HepG2 (cell line): Measurements from ENCODE around the gene GAPDH. TPM values are rescaled to one million over a fixed set of nuclear protein-coding genes. Genes with fewer than 3 reads are reported as not detected.

ENCODE experiments used
- CHD2 ChIP-seq: IDR thresholded peaks from 2 replicates; pipeline ENCODE4 v1.6.1; 2011; ENCODE audit warnings: low read depth, low read length, improper control_type of control experiment
- HOXA3 ChIP-seq: sonication (generic); formaldehyde crosslinking; IDR thresholded peaks from 2 replicates; pipeline ENCODE4 v1.5.0; 2020; ENCODE audit warnings: missing genetic modification reagents
- PHF5A ChIP-seq: IDR thresholded peaks from one replicate; pipeline ENCODE4 v1.6.1; 2018; ENCODE audit warnings: low read depth, missing genetic modification reagents; ENCODE audit not compliant: unreplicated experiment
- RARG ChIP-seq: sonication (generic); formaldehyde crosslinking; IDR thresholded peaks from 2 replicates; pipeline ENCODE4 v1.4.0; 2020; ENCODE audit warnings: low read depth, mild to moderate bottlenecking, missing genetic modification reagents
- SOX13 ChIP-seq, 3 experiments: fragments of 450-650 bp in 1 of 3; sonication (generic) in 1 of 3; formaldehyde crosslinking in 1 of 3; IDR thresholded peaks in 2 of 3; conservative IDR thresholded peaks in 1 of 3; 2 replicates each; pipeline versions ENCODE4 v1.5.0 to v1.6.1; 2016 to 2020; ENCODE audit warnings: antibody characterized with exemption in 1 of 3, mild to moderate bottlenecking in 1 of 3, missing compliant biosample characterization in 1 of 3, missing genetic modification reagents in 1 of 3, moderate library complexity in 1 of 3
- ZFP90 ChIP-seq: sonication (generic); formaldehyde crosslinking; IDR thresholded peaks from 2 replicates; pipeline ENCODE4 v1.8.0; 2022; ENCODE audit warnings: missing genetic modification reagents, mild to moderate bottlenecking, inconsistent platforms, borderline replicate concordance
- ZNF501 ChIP-seq: sonication (generic); formaldehyde crosslinking; IDR thresholded peaks from 2 replicates; pipeline ENCODE4 v1.5.1; 2020; ENCODE audit warnings: mild to moderate bottlenecking, moderate library complexity, missing genetic modification reagents
- ZNF543 ChIP-seq: sonication (generic); formaldehyde crosslinking; IDR thresholded peaks from 2 replicates; pipeline ENCODE4 v1.4.0; 2020; ENCODE audit warnings: mild to moderate bottlenecking, missing genetic modification reagents
- ZNF788 ChIP-seq: sonication (generic); formaldehyde crosslinking; IDR thresholded peaks from 2 replicates; pipeline ENCODE4 v1.5.0; 2020; ENCODE audit warnings: mild to moderate bottlenecking, missing genetic modification reagents, borderline replicate concordance
- polyA plus RNA-seq, 8 experiments: library from polyadenylated mRNA; depleted of rRNA in 3 of 8; stranded (reverse) in 7 of 8; unstranded in 1 of 8; fragments of >200 nt; fragmentation: Illumina TruSeq in 4 of 8; extraction: Trizol in 4 of 8; gene quantifications; 2 replicates each; pipeline versions ENCODE4 v1.2.1 to v1.2.3, GENCODE V29; 2011 to 2016; ENCODE audit warnings: low read depth in 4 of 8, missing spikeins in 1 of 8, mixed read lengths in 1 of 8; ENCODE audit not compliant: insufficient read depth in 1 of 8
- total RNA-seq, 5 experiments: library from RNA; depleted of rRNA; stranded (reverse); fragments of >200 nt; fragmentation: Illumina TruSeq; extraction: Trizol; gene quantifications; 2 replicates each; pipeline ENCODE4 v1.2.3, GENCODE V29; 2016; ENCODE audit warnings: low read depth in 1 of 5
- TF ChIP-seq, protein P1 (sequence below): IDR thresholded peaks from 2 replicates; pipeline ENCODE4 v1.6.1; 2016; ENCODE audit warnings: missing genetic modification reagents, missing compliant biosample characterization
- TF ChIP-seq, protein P2 (sequence below): sonication (generic); formaldehyde crosslinking; IDR thresholded peaks from 2 replicates; pipeline ENCODE4 v1.5.0; 2020; ENCODE audit warnings: mild to moderate bottlenecking, missing genetic modification reagents, borderline replicate concordance
- TF ChIP-seq, protein P3 (sequence below): IDR thresholded peaks from 2 replicates; pipeline ENCODE4 v1.6.1; 2016; ENCODE audit warnings: missing compliant biosample characterization, missing genetic modification reagents, borderline replicate concordance
- TF ChIP-seq, protein P4 (sequence below): sonication (generic); formaldehyde crosslinking; IDR thresholded peaks from 2 replicates; pipeline ENCODE4 v1.4.0; 2020; ENCODE audit warnings: missing genetic modification reagents, borderline replicate concordance
- TF ChIP-seq, protein P5 (sequence below): sonication (generic); formaldehyde crosslinking; IDR thresholded peaks from 2 replicates; pipeline ENCODE4 v1.4.0; 2020; ENCODE audit warnings: missing genetic modification reagents

GAPDH gene
- total and polyA plus RNA-seq, 2 of the 13 experiments (the other 11 are each of a cell fraction or from before 2014, with no cell fraction given) = 3,038 to 12,722 TPM

DNA sequence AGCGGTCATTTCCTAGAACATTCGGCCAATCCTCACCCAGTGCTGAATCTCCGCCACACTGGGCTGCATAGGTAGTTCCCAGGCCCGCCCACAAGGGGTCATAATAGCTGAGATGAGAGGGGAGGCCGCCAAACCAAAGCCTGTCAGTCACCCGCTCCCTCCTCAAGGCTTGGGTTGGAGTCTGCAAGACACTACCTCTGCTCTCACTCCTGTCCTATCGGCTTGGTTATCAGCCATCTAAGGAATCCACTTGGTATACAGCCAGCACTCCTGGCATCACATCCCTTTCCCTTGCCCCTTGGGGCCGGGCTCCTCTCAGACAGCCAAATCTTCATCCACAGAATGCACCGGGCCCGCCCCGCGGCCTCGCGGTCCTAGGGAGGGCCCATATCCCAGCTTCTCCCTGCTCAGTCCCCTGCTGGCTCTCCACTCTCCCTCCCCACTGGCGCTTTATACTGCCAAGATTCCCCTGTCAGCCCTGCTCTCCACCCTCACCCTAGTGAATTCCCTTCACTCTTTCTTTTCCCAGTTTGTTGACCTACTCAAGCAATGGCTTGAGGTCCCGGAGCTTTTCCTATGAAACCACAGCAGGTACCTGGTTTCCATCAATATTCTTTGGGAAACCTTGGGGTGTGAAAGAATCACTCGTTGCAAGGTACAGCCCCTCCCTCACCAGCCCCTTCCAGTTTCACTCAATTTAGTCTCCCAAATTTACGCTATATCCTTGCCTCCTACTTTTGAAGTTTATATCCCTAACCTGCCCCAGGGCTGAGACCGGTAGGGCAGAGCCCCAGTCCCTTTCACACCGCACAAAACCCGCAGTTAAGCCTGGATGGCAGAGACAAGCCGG, 20.1 kb downstream of the GAPDH start (continued):
- TF ChIP-seq PHF5A (CRISPR knock-in tag) = no peak
- peak; percentile 69 for TF ChIP-seq ZNF501 (CRISPR knock-in tag)
- TF ChIP-seq, protein P1, sequence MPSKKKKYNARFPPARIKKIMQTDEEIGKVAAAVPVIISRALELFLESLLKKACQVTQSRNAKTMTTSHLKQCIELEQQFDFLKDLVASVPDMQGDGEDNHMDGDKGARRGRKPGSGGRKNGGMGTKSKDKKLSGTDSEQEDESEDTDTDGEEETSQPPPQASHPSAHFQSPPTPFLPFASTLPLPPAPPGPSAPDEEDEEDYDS (CRISPR knock-in tag) = peak; percentile 52; the same call in 1 of the 2 replicates
- TF ChIP-seq, protein P2, sequence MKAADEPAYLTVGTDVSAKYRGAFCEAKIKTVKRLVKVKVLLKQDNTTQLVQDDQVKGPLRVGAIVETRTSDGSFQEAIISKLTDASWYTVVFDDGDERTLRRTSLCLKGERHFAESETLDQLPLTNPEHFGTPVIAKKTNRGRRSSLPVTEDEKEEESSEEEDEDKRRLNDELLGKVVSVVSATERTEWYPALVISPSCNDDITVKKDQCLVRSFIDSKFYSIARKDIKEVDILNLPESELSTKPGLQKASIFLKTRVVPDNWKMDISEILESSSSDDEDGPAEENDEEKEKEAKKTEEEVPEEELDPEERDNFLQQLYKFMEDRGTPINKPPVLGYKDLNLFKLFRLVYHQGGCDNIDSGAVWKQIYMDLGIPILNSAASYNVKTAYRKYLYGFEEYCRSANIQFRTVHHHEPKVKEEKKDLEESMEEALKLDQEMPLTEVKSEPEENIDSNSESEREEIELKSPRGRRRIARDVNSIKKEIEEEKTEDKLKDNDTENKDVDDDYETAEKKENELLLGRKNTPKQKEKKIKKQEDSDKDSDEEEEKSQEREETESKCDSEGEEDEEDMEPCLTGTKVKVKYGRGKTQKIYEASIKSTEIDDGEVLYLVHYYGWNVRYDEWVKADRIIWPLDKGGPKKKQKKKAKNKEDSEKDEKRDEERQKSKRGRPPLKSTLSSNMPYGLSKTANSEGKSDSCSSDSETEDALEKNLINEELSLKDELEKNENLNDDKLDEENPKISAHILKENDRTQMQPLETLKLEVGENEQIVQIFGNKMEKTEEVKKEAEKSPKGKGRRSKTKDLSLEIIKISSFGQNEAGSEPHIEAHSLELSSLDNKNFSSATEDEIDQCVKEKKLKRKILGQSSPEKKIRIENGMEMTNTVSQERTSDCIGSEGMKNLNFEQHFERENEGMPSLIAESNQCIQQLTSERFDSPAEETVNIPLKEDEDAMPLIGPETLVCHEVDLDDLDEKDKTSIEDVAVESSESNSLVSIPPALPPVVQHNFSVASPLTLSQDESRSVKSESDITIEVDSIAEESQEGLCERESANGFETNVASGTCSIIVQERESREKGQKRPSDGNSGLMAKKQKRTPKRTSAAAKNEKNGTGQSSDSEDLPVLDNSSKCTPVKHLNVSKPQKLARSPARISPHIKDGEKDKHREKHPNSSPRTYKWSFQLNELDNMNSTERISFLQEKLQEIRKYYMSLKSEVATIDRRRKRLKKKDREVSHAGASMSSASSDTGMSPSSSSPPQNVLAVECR (CRISPR knock-in tag) = peak; percentile 54; the same call in 1 of the 2 replicates
- 0 out of 2 replicates have a peak, but pooled peaks have one; percentile 43 for TF ChIP-seq RARG
- peak; percentile 18; the same call in 1 of the 2 replicates for TF ChIP-seq ZFP90 (CRISPR knock-in tag)
- TF ChIP-seq SOX13 (IDR thresholded peaks at IDR 0.05) = no peak
- TF ChIP-seq SOX13 (CRISPR knock-in tag; conservative IDR thresholded peaks at IDR 0.05 in 1 of 2, IDR thresholded peaks at IDR 0.05 in 1 of 2) = 0 out of 4 replicates have a peak, but pooled peaks of 1 of the 2 experiments have one; percentile 9
- TF ChIP-seq, protein P3, sequence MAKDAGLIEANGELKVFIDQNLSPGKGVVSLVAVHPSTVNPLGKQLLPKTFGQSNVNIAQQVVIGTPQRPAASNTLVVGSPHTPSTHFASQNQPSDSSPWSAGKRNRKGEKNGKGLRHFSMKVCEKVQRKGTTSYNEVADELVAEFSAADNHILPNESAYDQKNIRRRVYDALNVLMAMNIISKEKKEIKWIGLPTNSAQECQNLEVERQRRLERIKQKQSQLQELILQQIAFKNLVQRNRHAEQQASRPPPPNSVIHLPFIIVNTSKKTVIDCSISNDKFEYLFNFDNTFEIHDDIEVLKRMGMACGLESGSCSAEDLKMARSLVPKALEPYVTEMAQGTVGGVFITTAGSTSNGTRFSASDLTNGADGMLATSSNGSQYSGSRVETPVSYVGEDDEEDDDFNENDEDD (CRISPR knock-in tag) = 0 out of 2 replicates have a peak, but pooled peaks have one; percentile 19
- TF ChIP-seq, protein P4, sequence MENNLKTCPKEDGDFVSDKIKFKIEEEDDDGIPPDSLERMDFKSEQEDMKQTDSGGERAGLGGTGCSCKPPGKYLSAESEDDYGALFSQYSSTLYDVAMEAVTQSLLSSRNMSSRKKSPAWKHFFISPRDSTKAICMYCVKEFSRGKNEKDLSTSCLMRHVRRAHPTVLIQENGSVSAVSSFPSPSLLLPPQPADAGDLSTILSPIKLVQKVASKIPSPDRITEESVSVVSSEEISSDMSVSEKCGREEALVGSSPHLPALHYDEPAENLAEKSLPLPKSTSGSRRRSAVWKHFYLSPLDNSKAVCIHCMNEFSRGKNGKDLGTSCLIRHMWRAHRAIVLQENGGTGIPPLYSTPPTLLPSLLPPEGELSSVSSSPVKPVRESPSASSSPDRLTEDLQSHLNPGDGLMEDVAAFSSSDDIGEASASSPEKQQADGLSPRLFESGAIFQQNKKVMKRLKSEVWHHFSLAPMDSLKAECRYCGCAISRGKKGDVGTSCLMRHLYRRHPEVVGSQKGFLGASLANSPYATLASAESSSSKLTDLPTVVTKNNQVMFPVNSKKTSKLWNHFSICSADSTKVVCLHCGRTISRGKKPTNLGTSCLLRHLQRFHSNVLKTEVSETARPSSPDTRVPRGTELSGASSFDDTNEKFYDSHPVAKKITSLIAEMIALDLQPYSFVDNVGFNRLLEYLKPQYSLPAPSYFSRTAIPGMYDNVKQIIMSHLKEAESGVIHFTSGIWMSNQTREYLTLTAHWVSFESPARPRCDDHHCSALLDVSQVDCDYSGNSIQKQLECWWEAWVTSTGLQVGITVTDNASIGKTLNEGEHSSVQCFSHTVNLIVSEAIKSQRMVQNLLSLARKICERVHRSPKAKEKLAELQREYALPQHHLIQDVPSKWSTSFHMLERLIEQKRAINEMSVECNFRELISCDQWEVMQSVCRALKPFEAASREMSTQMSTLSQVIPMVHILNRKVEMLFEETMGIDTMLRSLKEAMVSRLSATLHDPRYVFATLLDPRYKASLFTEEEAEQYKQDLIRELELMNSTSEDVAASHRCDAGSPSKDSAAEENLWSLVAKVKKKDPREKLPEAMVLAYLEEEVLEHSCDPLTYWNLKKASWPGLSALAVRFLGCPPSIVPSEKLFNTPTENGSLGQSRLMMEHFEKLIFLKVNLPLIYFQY = 0 out of 2 replicates have a peak, but pooled peaks have one; percentile 38
- TF ChIP-seq HOXA3 (CRISPR knock-in tag) = peak; percentile 37
- TF ChIP-seq ZNF788 (CRISPR knock-in tag) = no peak; the same call in 1 of the 2 replicates
- no peak for TF ChIP-seq CHD2
- TF ChIP-seq, protein P5, sequence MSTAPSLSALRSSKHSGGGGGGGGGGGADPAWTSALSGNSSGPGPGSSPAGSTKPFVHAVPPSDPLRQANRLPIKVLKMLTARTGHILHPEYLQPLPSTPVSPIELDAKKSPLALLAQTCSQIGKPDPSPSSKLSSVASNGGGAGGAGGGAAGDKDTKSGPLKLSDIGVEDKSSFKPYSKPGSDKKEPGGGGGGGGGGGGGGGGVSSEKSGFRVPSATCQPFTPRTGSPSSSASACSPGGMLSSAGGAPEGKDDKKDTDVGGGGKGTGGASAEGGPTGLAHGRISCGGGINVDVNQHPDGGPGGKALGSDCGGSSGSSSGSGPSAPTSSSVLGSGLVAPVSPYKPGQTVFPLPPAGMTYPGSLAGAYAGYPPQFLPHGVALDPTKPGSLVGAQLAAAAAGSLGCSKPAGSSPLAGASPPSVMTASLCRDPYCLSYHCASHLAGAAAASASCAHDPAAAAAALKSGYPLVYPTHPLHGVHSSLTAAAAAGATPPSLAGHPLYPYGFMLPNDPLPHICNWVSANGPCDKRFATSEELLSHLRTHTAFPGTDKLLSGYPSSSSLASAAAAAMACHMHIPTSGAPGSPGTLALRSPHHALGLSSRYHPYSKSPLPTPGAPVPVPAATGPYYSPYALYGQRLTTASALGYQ (CRISPR knock-in tag) = 0 out of 2 replicates have a peak, but pooled peaks have one; percentile 21
- TF ChIP-seq ZNF543 (CRISPR knock-in tag) = peak; percentile 59; the same call in 1 of the 2 replicates
